H54 (cell line): ENCODE measurements around the gene CELA3B.
A peak's percentile ranks its signal among the peaks of the same experiment; 100 is the strongest.
"Not testable (repeated sequence)": the region's sequence is repeated elsewhere in the genome, so short reads cannot be mapped to it uniquely, and the experiment has no call there.

ENCODE experiments used
- DNase-seq: peaks from one replicate; pipeline ENCODE4 v3.0.0; 2011; ENCODE audit warnings: low spot score, mixed read lengths; ENCODE audit not compliant: insufficient read length
- FAIRE-seq: peaks from 3 replicates; lab custom pipeline; 2011; peaks lifted over from hg19 to GRCh38; lab: Jason Lieb, UNC
- POLR2A ChIP-seq: IDR thresholded peaks from 2 replicates; pipeline ENCODE4 v1.6.1; 2011; ENCODE audit warnings: low read depth, mild to moderate bottlenecking, low read length

CELA3B gene, protein sequence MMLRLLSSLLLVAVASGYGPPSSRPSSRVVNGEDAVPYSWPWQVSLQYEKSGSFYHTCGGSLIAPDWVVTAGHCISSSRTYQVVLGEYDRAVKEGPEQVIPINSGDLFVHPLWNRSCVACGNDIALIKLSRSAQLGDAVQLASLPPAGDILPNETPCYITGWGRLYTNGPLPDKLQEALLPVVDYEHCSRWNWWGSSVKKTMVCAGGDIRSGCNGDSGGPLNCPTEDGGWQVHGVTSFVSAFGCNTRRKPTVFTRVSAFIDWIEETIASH

DNA sequence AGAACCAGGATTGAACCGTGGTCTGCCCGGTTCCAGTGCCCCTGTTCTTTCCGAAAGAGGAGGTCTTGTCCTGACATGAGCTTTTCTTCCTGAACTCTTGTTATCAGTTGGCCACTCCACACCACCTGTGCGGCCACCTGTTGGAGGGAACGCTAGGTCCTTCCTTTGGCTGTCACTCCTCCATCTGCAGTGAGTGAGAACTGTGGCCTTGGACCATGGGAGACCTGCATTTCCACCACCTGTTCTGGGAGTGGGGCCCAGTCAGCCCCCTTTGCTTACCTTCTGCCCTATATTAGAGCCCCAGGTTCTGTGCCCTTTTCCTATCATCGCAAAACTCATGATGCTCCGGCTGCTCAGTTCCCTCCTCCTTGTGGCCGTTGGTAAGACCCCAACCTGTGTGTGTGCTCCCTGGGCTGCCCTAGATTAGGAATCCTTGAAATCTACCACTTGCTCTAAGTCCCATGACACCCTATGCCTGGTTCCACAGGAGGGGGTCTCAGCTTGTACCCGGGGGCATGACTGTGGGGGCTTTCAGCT is at the start of gene CELA3B:
Gene CELA3B, plus strand, starts transcription at position 320 of the 537 bp plus-strand sequence. Its CDS starts 18 bp downstream, at position 338.
- DNase-seq, FAIRE-seq: not testable (repeated sequence)

DNA sequence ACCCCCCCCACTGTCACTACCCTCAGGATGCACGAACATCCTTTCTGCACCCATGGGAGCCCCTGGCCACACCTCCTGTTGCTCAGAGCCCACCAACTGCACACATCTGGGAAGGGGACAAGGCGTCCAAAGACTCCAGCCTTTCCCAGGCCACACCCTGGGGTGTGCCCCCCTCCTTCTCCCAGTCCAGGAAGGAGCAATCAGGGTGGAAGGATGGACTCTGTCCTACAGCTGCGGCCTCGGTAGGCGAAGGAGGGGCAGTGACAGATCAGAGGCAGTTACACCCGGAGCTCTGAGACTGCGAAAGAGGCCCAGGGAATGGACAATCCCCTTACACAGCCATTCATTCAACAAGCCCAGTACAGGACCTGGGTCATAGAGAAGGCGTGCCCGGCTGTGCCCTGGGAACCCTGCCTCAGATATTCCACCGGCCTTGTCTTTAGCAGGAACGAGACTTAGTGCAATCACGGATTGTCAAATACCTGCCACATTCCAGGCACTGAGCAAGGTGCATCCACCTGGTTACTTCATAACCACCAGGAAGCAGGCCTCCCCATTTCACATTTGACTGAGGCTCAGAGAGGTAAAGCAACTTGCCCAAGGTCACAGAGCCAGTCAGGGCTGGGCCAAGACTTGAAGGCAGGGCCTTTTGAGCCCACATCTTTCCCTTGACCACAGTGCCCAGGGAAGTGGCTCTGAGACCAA is 49.1 kb upstream of the CELA3B start:
- TF ChIP-seq POLR2A = no peak
- no peak for DNase-seq
- FAIRE-seq = no peak

GRCh38 chr1:21930080-21930571 is 46.7 kb upstream of the CELA3B start:
- no peak for FAIRE-seq

GRCh38 chr1:21930629-21931170 is 46.1 kb upstream of the CELA3B start:
- TF ChIP-seq POLR2A = no peak
- no peak for DNase-seq
- FAIRE-seq = no peak

More at GRCh38 chr1:21930080-21930571, 46.7 kb upstream of the CELA3B start:
- TF ChIP-seq POLR2A = no peak
- no peak for DNase-seq

GRCh38 chr1:21931171-21932093 is 45.4 kb upstream of the CELA3B start:
- FAIRE-seq = no peak
- peak; percentile 67 for DNase-seq
- no peak for TF ChIP-seq POLR2A

DNA sequence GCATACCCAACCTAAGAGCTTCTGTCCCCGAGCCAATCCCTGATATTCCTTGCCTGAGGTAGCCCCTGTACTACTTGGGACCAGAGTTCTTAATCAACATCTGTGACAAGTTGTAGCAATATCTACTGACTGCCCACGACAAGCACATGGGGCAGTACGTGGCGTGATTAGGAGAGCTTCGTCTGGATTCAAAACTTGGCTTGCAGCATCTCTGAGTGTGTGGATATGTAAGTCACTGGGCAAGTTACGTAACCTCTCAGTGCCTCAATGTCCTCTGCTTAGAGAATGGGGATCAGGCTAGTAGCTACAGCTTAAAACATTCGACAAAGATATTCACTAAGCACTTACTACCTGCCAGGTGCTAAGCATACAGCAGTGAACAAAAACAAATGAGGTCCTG is 44.7 kb upstream of the CELA3B start:
- no peak for TF ChIP-seq POLR2A
- no peak for FAIRE-seq
- no peak for DNase-seq

GRCh38 chr1:21933397-21934248 is 43.2 kb upstream of the CELA3B start:
- FAIRE-seq = no peak

DNA sequence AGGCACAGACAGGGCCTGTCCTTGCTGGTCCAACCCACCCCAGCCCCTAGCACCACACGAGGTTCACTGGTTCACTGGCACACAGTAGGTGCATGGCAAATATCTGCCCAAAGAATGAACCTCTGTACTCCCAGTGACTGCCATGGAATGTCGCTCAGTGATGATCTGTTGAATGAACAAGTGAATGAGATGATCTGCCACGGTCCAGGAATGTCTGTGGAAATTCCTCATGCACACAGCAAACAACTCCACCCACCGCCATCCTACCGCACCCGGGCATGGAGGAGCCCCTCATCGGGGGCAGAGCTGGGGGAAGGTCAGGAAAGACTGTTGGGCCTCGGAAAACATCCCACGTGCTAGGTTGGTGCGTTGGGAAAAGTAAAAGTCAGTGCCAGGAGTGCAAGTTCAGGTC is 41.4 kb upstream of the CELA3B start:
- no peak for TF ChIP-seq POLR2A
- DNase-seq (no peak), FAIRE-seq (no peak)

More at GRCh38 chr1:21933397-21934248, 43.2 kb upstream of the CELA3B start:
- DNase-seq = no peak
- TF ChIP-seq POLR2A = no peak

DNA sequence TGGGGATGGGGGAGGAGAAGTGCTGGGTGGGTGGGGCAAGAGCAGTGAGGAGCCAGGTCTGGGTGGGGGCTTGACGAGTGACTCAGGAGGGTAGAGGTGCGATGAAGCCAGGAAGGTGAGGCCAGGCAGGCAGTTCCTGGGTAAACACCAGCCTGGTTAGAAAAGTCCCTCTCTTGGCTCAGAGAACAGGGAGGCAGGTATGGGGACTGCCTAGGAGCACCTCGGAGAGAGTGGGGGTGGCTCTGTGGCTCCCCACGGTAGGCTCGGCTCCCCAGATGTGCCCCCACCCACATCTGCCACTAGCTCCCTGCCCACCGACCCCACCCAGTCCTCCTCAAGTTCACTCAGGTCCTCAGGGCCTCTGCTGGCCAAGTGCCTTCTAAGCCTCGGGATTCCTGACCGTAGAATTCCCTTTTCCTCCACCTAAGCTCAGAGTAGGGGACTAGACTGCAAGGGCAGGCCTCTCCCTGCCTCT is 40.9 kb upstream of the CELA3B start:
- no peak for DNase-seq
- FAIRE-seq = no peak

GRCh38 chr1:21936366-21937031 is 40.3 kb upstream of the CELA3B start:
- DNase-seq (no peak), FAIRE-seq (no peak)
- TF ChIP-seq POLR2A = no peak

More for the DNA sequence above, 40.9 kb upstream of the CELA3B start:
- TF ChIP-seq POLR2A = no peak

DNA sequence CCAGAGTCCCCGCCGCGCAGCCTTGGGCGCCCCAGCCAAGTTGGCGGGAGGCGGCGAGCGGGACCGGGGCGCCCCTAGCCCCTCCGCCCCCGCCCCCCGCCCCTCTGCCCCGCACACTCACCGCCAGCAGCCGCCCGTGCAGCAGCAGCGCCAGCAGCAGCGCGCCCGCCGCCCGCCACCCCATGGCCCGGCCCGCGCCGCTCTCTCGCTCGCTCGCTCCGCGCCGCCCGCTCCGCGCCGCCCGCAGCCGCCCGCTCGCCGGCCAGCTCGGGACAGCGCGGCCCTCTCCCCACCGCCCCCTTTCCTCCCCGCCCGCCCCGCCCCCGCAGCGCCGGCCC is 39.8 kb upstream of the CELA3B start, which contains the start of gene HSPG2:
Gene HSPG2, minus strand, starts transcription at position 277 of the 338 bp plus-strand sequence. Its CDS starts 93 bp downstream, at position 184.
- peak; percentile 76 for TF ChIP-seq POLR2A
- no peak for FAIRE-seq
- no peak for DNase-seq

DNA sequence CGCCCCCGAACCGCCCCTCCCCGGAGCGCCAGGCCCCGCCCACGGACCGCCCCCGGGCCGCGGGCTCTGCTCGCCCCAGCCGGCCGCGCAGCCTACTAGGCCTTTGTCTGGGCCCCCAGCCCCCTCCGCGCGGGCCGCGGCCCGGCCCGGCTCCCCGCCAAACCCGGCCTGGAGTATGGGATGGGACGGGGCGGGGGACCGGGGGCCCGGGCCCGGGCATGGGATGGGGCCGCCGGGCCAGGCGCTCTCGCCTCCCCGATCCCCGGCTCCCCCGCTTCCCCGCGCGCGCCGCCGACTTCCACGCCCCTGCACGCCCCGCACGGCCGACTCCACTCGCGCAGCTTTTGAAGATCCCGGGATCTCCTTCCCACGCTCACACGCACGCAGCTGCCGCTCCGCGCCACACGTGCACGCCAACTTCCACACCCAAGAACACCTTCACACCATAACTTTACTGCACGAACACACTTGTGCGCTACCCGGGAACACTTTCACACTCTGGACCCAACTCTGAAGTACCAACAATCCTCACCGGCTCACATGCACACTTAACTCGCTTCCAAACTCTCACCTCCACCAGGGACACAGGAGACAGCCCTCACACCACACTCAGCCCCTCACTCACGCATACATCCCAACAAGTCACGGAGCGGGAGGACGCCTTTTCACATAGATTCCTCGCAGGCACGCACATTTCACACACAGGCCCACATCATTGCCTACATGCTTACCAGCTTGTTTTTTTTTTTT is 39.3 kb upstream of the CELA3B start:
- FAIRE-seq (no peak), DNase-seq (no peak)

More for the DNA sequence above, 39.3 kb upstream of the CELA3B start:
- no peak for TF ChIP-seq POLR2A
